ENCODE measurements around the gene NBAS. TPM values are rescaled to one million over a fixed set of nuclear protein-coding genes. Genes with fewer than 3 reads are reported as not detected.

NBAS gene
- total and polyA plus RNA-seq, 2 of the 13 experiments (the other 11 are each of a cell fraction or from before 2014, with no cell fraction given) = 33.6 to 58.7 TPM

DNA sequence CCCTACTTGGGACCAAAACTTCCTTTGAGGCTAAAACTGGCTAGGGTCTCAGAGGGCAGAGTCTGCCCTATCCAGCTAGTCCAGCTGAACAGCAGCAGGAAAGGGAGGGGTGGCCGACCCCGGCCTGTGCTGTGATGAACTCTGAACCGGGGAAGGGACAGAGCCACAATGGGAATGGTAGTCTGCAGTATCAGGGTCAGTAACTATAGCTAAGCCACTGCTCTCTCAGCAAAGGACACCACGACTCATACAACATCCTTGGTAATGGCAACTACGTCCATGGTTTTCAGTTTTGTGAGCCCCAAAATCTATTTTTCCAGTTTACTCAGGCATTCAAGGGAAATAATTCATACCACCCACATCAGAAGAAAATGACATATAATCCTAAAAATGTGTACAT lies 75.2 kb downstream of the NBAS start (continued):
- TF ChIP-seq, protein P1, sequence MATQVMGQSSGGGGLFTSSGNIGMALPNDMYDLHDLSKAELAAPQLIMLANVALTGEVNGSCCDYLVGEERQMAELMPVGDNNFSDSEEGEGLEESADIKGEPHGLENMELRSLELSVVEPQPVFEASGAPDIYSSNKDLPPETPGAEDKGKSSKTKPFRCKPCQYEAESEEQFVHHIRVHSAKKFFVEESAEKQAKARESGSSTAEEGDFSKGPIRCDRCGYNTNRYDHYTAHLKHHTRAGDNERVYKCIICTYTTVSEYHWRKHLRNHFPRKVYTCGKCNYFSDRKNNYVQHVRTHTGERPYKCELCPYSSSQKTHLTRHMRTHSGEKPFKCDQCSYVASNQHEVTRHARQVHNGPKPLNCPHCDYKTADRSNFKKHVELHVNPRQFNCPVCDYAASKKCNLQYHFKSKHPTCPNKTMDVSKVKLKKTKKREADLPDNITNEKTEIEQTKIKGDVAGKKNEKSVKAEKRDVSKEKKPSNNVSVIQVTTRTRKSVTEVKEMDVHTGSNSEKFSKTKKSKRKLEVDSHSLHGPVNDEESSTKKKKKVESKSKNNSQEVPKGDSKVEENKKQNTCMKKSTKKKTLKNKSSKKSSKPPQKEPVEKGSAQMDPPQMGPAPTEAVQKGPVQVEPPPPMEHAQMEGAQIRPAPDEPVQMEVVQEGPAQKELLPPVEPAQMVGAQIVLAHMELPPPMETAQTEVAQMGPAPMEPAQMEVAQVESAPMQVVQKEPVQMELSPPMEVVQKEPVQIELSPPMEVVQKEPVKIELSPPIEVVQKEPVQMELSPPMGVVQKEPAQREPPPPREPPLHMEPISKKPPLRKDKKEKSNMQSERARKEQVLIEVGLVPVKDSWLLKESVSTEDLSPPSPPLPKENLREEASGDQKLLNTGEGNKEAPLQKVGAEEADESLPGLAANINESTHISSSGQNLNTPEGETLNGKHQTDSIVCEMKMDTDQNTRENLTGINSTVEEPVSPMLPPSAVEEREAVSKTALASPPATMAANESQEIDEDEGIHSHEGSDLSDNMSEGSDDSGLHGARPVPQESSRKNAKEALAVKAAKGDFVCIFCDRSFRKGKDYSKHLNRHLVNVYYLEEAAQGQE (IDR thresholded peaks at IDR 0.05; ENCODE audit: borderline replicate concordance in 1 of 2, low read depth in 1 of 2, low read length in 2 of 2) = no peak
- TF ChIP-seq, protein P2, sequence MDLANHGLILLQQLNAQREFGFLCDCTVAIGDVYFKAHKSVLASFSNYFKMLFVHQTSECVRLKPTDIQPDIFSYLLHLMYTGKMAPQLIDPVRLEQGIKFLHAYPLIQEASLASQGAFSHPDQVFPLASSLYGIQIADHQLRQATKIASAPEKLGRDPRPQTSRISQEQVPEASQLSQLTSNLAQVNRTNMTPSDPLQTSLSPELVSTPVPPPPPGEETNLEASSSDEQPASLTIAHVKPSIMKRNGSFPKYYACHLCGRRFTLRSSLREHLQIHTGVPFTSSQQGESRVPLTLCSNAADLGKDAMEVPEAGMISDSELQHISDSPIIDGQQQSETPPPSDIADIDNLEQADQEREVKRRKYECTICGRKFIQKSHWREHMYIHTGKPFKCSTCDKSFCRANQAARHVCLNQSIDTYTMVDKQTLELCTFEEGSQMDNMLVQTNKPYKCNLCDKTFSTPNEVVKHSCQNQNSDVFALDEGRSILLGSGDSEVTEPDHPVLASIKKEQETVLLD (CRISPR knock-in tag; IDR thresholded peaks at IDR 0.05; ENCODE audit: low read depth) = no peak

DNA sequence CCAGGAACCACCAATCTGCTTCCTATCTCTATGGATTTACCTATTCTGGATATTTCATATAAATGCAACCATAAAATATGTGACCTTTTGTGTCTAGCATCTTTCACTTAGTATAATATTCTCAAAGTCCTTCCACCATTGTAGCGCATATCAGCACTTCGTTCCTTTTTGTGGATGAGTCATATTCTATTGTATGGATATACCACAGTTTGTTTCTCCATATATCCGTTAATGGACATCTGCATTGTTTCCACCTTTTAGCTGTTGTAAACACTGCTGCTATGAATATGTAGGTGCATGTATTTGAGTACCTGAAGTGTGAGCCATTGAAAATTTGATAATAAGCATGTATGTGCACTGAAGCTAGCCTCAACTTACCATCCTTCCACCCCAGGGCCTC lies 80.1 kb downstream of the NBAS start:
- Histone ChIP-seq H3K9ac (ENCODE audit: insufficient read depth, low read depth, low read length) (no peak overlapping the region), H3K27me3 (ENCODE audit: control insufficient read depth in 1 of 2, insufficient read depth in 2 of 2, low read length in 2 of 2) (no peaks in the 10 kb centered on the region), H3K27ac (ENCODE audit: extremely low read length, insufficient read depth, low read length) (no peak overlapping the region), H3K9me3 (ENCODE audit: low read length) (no peaks in the 10 kb centered on the region), H3K4me1 (ENCODE audit: insufficient read depth, low read length) (peaks cover 14% of the 10 kb centered on the region), H3K79me2 (ENCODE audit: insufficient read depth, low read length) (no peaks in the 10 kb centered on the region), H3K4me2 (ENCODE audit: low read depth, low read length) (no peak overlapping the region), H2AFZ (ENCODE audit: low read length) (no peak overlapping the region), H3K36me3 (replicated peaks in 1 of 2; ENCODE audit: control insufficient read depth in 1 of 2, insufficient read depth in 2 of 2, low read length in 2 of 2) (peaks cover 5 to 18% of the 10 kb centered on the region in 2 experiments; a peak in 4 of 5 replicates), H3K4me3 (replicated peaks in 1 of 3; ENCODE audit: insufficient read depth in 1 of 3, low read depth in 2 of 3, low read length in 3 of 3) (no peak overlapping the region), H4K20me1 (ENCODE audit: insufficient read depth, low read length) (no peaks in the 10 kb centered on the region)
- in situ Hi-C loops (cut with HindIII; ENCODE audit: extremely low pct_ligation_motif_present, low pct_unique_long_range_greater_than_20kb) (no loop called here), intact Hi-C loops (cut with micrococcal nuclease; ENCODE audit: unreplicated experiment) (no loop called here)
- ATAC-seq (no peak), DNase-seq (ENCODE audit: low spot score) (no peak), FAIRE-seq (no peak)
- no TSS peak for BruUV-seq (replicated peaks)
- POLR2A ChIA-PET = no interaction called here
- WGBS (ENCODE audit: low lambda C conversion rate) = 97% methylated on average over 3 of the region's 3 CpGs
- CTCF ChIA-PET (ENCODE audit: low intra/inter-chr PET ratio, low total read pairs) = no interaction called here
- TF ChIP-seq PCBP2 (optimal IDR thresholded peaks at IDR 0.05; ENCODE audit: low read depth, low read length, poor library complexity, severe bottlenecking) (no peak), KAT2B (IDR thresholded peaks at IDR 0.05; ENCODE audit: borderline replicate concordance, low read depth, low read length) (no peak), ZNF44 (CRISPR knock-in tag; IDR thresholded peaks at IDR 0.05) (no peak), PRMT3 (CRISPR knock-in tag; IDR thresholded peaks at IDR 0.05; ENCODE audit: borderline replicate concordance, low read depth) (no peak), DNMT1 (CRISPR knock-in tag; IDR thresholded peaks at IDR 0.05) (no peak), ZNF724P (CRISPR knock-in tag; IDR thresholded peaks at IDR 0.05; ENCODE audit: borderline replicate concordance) (no peak)
- TF ChIP-seq, protein P3, sequence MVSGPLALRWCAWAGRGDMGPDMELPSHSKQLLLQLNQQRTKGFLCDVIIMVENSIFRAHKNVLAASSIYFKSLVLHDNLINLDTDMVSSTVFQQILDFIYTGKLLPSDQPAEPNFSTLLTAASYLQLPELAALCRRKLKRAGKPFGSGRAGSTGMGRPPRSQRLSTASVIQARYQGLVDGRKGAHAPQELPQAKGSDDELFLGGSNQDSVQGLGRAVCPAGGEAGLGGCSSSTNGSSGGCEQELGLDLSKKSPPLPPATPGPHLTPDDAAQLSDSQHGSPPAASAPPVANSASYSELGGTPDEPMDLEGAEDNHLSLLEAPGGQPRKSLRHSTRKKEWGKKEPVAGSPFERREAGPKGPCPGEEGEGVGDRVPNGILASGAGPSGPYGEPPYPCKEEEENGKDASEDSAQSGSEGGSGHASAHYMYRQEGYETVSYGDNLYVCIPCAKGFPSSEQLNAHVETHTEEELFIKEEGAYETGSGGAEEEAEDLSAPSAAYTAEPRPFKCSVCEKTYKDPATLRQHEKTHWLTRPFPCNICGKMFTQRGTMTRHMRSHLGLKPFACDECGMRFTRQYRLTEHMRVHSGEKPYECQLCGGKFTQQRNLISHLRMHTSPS (CRISPR knock-in tag; IDR thresholded peaks at IDR 0.05; ENCODE audit: low read depth) = no peak
- TF ChIP-seq, protein P4, sequence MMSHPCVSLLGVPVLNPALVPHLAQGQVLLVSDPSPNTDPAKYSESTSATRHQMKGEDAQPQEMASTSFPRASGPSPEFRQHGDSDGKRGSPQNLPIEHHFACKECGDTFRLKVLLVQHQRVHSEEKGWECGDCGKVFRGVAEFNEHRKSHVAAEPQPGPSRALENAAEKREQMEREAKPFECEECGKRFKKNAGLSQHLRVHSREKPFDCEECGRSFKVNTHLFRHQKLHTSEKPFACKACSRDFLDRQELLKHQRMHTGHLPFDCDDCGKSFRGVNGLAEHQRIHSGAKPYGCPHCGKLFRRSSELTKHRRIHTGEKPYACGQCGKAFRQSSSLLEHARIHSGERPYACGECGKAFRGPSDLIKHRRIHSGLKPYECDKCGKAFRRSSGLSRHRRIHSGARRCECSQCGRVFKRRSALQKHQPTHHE (CRISPR knock-in tag; IDR thresholded peaks at IDR 0.05; ENCODE audit: borderline replicate concordance) = no peak
- TF ChIP-seq, protein P5, sequence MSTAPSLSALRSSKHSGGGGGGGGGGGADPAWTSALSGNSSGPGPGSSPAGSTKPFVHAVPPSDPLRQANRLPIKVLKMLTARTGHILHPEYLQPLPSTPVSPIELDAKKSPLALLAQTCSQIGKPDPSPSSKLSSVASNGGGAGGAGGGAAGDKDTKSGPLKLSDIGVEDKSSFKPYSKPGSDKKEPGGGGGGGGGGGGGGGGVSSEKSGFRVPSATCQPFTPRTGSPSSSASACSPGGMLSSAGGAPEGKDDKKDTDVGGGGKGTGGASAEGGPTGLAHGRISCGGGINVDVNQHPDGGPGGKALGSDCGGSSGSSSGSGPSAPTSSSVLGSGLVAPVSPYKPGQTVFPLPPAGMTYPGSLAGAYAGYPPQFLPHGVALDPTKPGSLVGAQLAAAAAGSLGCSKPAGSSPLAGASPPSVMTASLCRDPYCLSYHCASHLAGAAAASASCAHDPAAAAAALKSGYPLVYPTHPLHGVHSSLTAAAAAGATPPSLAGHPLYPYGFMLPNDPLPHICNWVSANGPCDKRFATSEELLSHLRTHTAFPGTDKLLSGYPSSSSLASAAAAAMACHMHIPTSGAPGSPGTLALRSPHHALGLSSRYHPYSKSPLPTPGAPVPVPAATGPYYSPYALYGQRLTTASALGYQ (CRISPR knock-in tag; IDR thresholded peaks at IDR 0.05) = no peak
- TF ChIP-seq, protein P6, sequence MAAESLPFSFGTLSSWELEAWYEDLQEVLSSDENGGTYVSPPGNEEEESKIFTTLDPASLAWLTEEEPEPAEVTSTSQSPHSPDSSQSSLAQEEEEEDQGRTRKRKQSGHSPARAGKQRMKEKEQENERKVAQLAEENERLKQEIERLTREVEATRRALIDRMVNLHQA (CRISPR knock-in tag; IDR thresholded peaks at IDR 0.05) = no peak

Data from HepG2 (cell line).